Measurements from ENCODE around the gene C4orf50.

C4orf50 gene

GRCh38 chr4:5891563-5892322 is 126.5 kb downstream of the C4orf50 start:
- H3K27me3 ChIP-seq = peaks cover 14% of the 10 kb centered on the region
- DNase-seq = peak; percentile 25

GRCh38 chr4:5890063-5890727 is 128.0 kb downstream of the C4orf50 start:
- H3K4me3 ChIP-seq (ENCODE audit: low read depth, low read length) = peak overlapping the region; percentile 93

More at GRCh38 chr4:5891563-5892322, 126.5 kb downstream of the C4orf50 start:
- Histone ChIP-seq H3K4me1 (peaks cover 15% of the 10 kb centered on the region), H3K9me3 (no peaks in the 10 kb centered on the region), H3K4me3 (ENCODE audit: low read depth, low read length) (peak overlapping the region; percentile 93), H3K36me3 (no peaks in the 10 kb centered on the region)
- no peak for TF ChIP-seq CTCF (IDR thresholded peaks at IDR 0.05; ENCODE audit: low read depth, low read length)

GRCh38 chr4:5889002-5889696 is 129.1 kb downstream of the C4orf50 start:
- no peak for TF ChIP-seq CTCF (IDR thresholded peaks at IDR 0.05; ENCODE audit: low read depth, low read length)
- Histone ChIP-seq H3K4me1 (peaks cover 11% of the 10 kb centered on the region), H3K36me3 (peaks cover under 1% of the 10 kb centered on the region), H3K9me3 (no peaks in the 10 kb centered on the region), H3K4me3 (ENCODE audit: low read depth, low read length) (peak overlapping the region; percentile 93), H3K27me3 (peaks cover 14% of the 10 kb centered on the region)
- no peak for DNase-seq

More at GRCh38 chr4:5890063-5890727, 128.0 kb downstream of the C4orf50 start:
- peaks cover 15% of the 10 kb centered on the region for H3K4me1 ChIP-seq
- no peaks in the 10 kb centered on the region; the same call in 1 of the 2 replicates for H3K36me3 ChIP-seq
- TF ChIP-seq CTCF (IDR thresholded peaks at IDR 0.05; ENCODE audit: low read depth, low read length) = no peak
- peaks cover 14% of the 10 kb centered on the region for H3K27me3 ChIP-seq
- no peaks in the 10 kb centered on the region for H3K9me3 ChIP-seq
- peak; percentile 97 for DNase-seq

- Histone ChIP-seq H3K36me3 (peaks cover 6% of the 10 kb centered on the region), H3K4me3 (ENCODE audit: low read depth, low read length) (peak overlapping the region; percentile 93), H3K4me1 (peaks cover 5% of the 10 kb centered on the region), H3K27me3 (peaks cover 14% of the 10 kb centered on the region), H3K9me3 (no peaks in the 10 kb centered on the region; the same call in 1 of the 2 replicates)
- peak; percentile 87 for DNase-seq
- no peak for TF ChIP-seq CTCF (IDR thresholded peaks at IDR 0.05; ENCODE audit: low read depth, low read length)
Observed at GRCh38 chr4:5888222-5889001, 129.8 kb downstream of the C4orf50 start.

GRCh38 chr4:5887361-5888221 is 130.6 kb downstream of the C4orf50 start:
- peak; percentile 75 for DNase-seq
- H3K4me1 ChIP-seq = peaks cover 3% of the 10 kb centered on the region; the same call in 1 of the 2 replicates
- H3K4me3 ChIP-seq (ENCODE audit: low read depth, low read length) = peak overlapping the region; percentile 93
- peaks cover 7% of the 10 kb centered on the region for H3K36me3 ChIP-seq
- H3K9me3 ChIP-seq = no peaks in the 10 kb centered on the region; the same call in 1 of the 2 replicates
- peaks cover 12% of the 10 kb centered on the region for H3K27me3 ChIP-seq
- TF ChIP-seq CTCF (IDR thresholded peaks at IDR 0.05; ENCODE audit: low read depth, low read length) = no peak
